Limb (tissue), 2 donors: ENCODE measurements around the gene LCN9.
"Not testable (repeated sequence)": the region's sequence is repeated elsewhere in the genome, so short reads cannot be mapped to it uniquely, and the experiment has no call there.

ENCODE experiments used
- DNase-seq, 2 donors: peaks; one replicate each; pipeline ENCODE4 v3.0.0-alpha.2; 2016; ENCODE audit errors: extremely low spot score in 2 of 2

LCN9 gene

GRCh38 chr9:135647884-135648283 lies 15.2 kb upstream of the LCN9 start:
- DNase-seq: no peak

- no peak for DNase-seq
Observed at GRCh38 chr9:135648494-135649410, 14.4 kb upstream of the LCN9 start.

GRCh38 chr9:135649508-135649907 lies 13.6 kb upstream of the LCN9 start:
- no peak for DNase-seq

DNA sequence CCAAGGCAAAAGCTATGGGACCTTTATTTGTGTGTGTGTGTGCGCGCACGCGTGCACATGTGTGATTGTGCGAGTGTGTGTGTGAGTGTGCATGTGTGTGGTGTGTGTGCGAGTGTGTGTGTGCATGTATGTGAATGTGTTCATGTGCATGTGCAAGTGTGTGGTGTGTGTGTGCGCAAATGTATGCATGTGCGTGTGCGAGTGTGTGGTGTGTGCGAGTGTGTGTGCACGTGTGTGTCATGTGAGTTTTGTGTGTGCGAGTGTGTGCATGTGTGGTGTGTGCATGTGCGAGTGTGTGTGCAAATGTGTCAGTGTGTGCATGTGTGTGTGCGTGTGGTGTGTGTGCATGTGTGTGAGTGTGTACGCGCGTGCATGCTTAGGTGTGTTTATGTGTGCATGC lies 12.7 kb upstream of the LCN9 start:
- DNase-seq: no peak

DNA sequence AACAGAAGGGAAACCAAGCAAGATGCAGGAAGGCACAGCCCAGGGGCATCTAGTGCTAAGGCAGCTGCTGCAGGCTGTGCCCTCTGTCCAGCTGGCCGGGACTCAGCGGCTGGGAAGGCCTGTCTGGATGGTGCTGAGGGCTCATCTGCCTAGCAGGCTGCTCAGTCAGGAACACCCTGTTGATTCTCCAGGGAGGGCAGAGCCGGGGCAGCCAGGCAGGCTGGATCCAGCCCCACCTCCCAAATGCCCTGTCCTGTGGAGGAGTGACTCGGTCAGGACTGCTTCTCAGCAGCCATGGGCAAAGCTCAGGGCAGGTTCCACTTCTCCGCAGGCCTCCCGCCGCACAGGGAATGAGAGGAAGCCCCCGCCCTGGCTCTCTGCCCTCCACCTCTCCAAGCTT lies 7.8 kb upstream of the LCN9 start:
- DNase-seq: no peak

GRCh38 chr9:135657416-135657815 lies 5.7 kb upstream of the LCN9 start:
- DNase-seq: no peak

DNA sequence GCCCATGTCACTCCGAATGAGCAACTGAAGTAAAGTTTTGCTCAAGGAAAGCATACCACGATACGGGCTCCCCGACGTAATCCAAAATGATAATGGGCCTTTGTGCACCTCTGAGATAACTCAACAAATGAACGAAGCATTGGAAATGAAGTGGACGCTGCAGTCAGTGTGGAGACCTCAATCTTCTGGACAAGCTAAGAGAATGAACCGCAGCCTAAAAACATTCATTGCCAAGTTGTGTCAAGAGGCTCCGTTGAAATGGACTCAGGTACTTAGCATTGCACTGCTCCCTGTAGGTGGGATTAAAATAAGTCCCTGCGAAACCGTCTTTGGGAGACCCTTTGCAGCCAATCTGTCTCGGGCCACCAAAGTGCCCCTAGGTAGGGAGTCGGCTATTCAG lies 3.9 kb upstream of the LCN9 start:
- no peak for DNase-seq

DNA sequence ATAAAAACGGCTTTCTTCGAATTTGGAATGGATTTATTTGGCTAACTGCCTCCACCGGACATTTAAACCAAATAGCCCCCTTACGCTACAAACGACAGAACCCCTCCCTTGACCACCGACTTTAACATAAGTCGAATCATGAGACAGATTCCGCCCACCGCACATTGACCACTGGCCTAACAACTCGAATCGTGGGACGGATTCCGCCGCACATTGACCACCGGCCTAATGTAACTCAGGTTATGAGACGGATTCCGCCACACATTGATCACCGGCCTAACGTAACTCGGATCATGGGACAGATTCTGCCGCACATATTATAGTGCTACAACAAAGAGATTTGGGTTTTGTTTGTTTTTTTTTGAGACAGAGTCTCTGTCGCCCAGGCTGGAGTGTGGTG lies 2.7 kb upstream of the LCN9 start:
- DNase-seq: no peak

- DNase-seq: peak in 1 of 2 donors; percentile 8
Observed at GRCh38 chr9:135661816-135662560, 1.1 kb upstream of the LCN9 start.

DNA sequence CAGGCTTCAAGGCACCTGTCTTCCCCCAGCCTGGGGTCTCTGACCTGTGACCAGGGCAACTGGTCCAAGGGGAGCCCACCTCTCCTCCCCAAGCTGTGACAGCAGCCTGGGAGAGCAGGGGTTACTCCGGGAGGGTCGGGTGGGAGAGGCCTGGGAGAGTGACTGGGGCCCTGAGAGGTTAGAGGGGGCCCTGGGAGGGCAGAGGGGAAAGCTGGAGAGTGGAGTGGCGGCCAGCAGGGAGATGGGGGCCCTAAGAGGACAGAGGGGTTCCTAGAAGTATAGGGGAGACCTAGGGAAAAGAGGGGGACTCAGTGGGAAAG lies 302 bp downstream of the LCN9 start:
- no peak for DNase-seq

GRCh38 chr9:135663857-135664256 lies 748 bp downstream of the LCN9 start:
- DNase-seq: no peak

- no peak for DNase-seq
Observed at GRCh38 chr9:135664266-135664665, 1.2 kb downstream of the LCN9 start.

GRCh38 chr9:135664801-135665794 lies 2.0 kb downstream of the LCN9 start:
- DNase-seq: no peak

DNA sequence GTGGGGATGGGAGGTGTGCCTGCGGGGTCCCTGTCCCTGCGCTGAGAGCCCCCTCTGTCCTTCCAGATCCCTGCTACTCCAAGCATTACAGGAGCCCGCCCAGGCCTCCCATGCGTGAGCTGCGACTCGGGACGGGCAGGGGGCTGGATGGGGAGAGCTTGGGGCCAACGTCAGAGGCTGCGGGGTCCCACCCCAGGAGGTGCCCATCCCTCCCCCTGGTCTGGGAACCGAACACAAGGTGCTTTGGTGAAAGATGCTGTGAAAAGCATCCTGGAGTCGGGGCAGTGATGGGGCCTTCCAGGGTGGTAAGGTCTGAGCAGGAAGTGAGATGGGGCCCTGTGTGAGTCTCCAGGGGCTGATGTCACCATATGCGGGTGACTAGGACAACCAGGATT lies 2.7 kb downstream of the LCN9 start:
- DNase-seq: no peak

GRCh38 chr9:135666534-135667462 lies 3.7 kb downstream of the LCN9 start:
- peak in 1 of 2 donors; percentile 17 for DNase-seq

GRCh38 chr9:135667463-135668001 lies 4.4 kb downstream of the LCN9 start:
- DNase-seq: peak in 1 of 2 donors; percentile 23

DNA sequence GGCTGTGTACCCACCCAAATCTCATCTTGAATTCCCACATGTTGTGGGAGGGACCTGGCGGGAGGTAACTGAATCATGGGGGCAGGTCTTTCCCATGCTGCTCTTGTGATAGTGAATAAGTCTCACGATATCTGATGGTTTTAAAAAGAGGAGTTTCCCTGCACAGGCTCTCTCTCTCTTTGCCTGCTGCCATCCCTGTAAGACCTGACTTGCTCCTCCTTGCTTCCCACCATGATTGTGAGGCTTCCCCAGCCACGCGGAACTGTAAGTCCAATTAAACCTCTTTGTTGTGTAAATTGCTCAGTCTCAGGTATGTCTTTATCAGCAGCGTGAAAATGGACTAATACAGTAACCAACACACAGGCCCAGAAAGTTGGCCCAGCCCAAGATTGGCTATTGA lies 5.9 kb downstream of the LCN9 start:
- DNase-seq: not testable (repeated sequence)

DNA sequence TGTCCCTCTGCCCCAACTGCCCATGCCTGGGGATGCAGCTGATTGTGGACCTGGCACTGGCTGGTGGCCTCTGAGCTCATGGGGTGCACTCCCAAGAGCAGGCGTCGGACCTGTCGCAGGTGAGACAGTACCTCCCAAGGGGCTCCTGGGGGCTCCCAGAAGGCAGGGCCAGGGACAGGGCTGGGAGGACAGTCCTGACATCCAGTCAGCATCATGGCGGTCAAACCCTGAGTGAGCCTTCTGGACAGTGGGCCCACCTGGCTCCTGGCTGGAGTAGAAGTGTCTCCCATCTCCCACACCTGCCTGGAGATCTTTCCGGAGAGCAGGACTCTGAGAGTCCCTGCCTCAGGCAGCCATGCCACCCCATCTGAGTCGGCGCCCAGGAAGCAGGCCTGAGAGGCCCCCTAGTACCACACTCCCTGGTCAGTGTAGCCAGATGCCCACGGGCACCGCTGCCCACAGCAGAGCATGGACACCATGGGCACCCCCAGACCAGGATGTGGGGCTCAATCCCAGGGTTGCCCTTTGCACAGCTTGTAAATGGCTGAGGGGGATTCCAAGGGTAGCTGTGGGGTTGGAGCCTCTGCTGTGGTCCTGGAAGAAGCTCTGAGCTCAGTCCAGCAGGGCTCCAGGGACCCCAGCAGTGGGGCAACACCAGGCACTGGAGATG lies 6.6 kb downstream of the LCN9 start:
- peak in 1 of 2 donors; percentile 16 for DNase-seq

DNA sequence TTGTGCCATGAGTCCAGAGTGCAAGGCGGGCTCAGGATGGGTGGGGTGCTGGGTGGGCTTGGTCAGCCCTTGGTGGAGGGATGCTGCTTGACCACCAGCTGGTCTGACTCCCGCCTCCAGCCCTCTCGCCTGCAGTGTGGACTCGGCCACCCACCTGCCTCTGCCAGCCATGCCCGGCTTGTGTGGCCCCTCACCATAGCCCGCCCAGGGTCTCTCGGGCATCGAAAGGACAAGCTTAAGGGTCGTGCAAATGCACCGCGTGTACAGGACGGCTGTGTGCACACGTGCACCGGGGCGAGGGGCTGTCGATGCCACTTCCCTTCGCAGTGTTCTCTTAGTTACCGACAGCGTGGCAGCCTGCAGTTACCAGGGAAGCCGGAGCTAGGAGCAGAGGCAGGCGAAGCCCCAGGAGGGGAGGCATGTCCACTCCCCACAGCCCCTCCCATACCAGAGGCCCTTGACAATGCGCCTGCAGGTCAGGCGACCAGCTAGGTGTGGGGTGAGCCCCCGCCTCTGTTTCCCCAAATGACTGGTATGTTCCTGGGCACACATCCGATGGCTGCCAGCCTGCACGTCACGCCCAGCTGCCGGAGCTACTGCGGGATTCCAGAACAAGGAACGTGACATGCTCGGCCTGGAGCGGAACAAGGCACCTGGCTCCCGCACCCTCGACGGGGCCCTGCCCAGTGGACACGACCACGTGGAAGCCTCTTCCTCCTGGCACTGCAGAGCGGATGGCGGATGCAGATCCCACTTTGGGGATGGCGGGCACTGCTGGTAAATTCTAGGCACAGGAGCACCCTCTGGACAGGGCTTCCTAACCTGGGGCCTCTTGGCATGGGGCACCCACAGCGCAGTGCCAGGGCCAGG lies 7.8 kb downstream of the LCN9 start:
- DNase-seq: no peak
